BE2C (cell line): ENCODE data around the gene MGA.

ENCODE experiments used
- DNase-seq: peaks from one replicate; pipeline ENCODE4 v3.0.0-alpha.2; 2020
- H3K27me3 ChIP-seq: fragments of 250-450 bp; sonication (Bioruptor Pico); 2 replicates; pipeline ENCODE4 v1.5.1; 2020; ENCODE audit warnings: mild to moderate bottlenecking
- H3K36me3 ChIP-seq: fragments of 250-450 bp; sonication (Bioruptor Pico); 2 replicates; pipeline ENCODE4 v1.5.1; 2020; ENCODE audit warnings: mild to moderate bottlenecking
- H3K4me1 ChIP-seq: fragments of 250-450 bp; sonication (Bioruptor Pico); 2 replicates; pipeline ENCODE4 v1.5.1; 2020
- H3K4me3 ChIP-seq: 2 replicates; pipeline ENCODE4 v1.5.1; 2011; ENCODE audit warnings: low read depth, low read length
- H3K9me3 ChIP-seq: fragments of 250-450 bp; sonication (Bioruptor Pico); 2 replicates; pipeline ENCODE4 v1.5.1; 2020
- TF ChIP-seq, protein P1 (sequence below): IDR thresholded peaks from 2 replicates; pipeline ENCODE4 v1.5.1; 2012; ENCODE audit warnings: mild to moderate bottlenecking, low read depth, low read length

MGA gene

GRCh38 chr15:41813426-41813825, 153.2 kb downstream of the MGA start:
- no peaks in the 10 kb centered on the region for H3K4me1 ChIP-seq
- no peak for DNase-seq
- TF ChIP-seq, protein P1, sequence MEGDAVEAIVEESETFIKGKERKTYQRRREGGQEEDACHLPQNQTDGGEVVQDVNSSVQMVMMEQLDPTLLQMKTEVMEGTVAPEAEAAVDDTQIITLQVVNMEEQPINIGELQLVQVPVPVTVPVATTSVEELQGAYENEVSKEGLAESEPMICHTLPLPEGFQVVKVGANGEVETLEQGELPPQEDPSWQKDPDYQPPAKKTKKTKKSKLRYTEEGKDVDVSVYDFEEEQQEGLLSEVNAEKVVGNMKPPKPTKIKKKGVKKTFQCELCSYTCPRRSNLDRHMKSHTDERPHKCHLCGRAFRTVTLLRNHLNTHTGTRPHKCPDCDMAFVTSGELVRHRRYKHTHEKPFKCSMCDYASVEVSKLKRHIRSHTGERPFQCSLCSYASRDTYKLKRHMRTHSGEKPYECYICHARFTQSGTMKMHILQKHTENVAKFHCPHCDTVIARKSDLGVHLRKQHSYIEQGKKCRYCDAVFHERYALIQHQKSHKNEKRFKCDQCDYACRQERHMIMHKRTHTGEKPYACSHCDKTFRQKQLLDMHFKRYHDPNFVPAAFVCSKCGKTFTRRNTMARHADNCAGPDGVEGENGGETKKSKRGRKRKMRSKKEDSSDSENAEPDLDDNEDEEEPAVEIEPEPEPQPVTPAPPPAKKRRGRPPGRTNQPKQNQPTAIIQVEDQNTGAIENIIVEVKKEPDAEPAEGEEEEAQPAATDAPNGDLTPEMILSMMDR = no peak
- H3K9me3 ChIP-seq = no peaks in the 10 kb centered on the region
- H3K27me3 ChIP-seq = no peaks in the 10 kb centered on the region
- no peak overlapping the region for H3K4me3 ChIP-seq
- H3K36me3 ChIP-seq = peaks cover 3% of the 10 kb centered on the region; the same call in 1 of the 2 replicates

GRCh38 chr15:41814534-41814933, 154.3 kb downstream of the MGA start:
- no peaks in the 10 kb centered on the region for H3K4me1 ChIP-seq
- H3K27me3 ChIP-seq = no peaks in the 10 kb centered on the region
- DNase-seq = no peak
- TF ChIP-seq, protein P1 = no peak
- no peak overlapping the region for H3K4me3 ChIP-seq
- H3K9me3 ChIP-seq = no peaks in the 10 kb centered on the region
- peaks cover 3% of the 10 kb centered on the region; the same call in 1 of the 2 replicates for H3K36me3 ChIP-seq

GRCh38 chr15:41816788-41817187, 156.6 kb downstream of the MGA start:
- Histone ChIP-seq H3K4me3 (no peak overlapping the region), H3K9me3 (no peaks in the 10 kb centered on the region), H3K36me3 (peaks cover 3% of the 10 kb centered on the region; the same call in 1 of the 2 replicates), H3K4me1 (no peaks in the 10 kb centered on the region), H3K27me3 (no peaks in the 10 kb centered on the region)
- TF ChIP-seq, protein P1 = no peak
- no peak for DNase-seq

DNA sequence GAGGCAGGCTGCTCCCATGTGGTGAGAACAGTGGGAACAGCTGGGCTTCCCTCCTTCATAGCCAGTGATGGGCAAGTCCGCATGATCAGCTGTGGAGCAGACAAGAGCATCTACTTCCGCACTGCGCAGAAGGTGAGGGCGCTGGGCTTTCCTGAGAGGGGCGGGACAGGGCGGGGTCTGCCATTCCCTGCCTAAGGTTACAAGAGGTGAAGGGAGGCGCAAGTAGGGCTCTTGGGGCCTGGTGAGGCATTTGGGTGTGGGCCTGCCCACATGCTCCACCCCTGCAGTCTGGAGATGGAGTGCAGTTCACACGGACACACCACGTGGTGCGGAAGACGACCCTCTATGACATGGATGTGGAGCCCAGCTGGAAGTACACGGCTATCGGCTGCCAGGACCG, 157.1 kb downstream of the MGA start:
- no peaks in the 10 kb centered on the region for H3K27me3 ChIP-seq
- no peak overlapping the region for H3K4me3 ChIP-seq
- H3K9me3 ChIP-seq = no peaks in the 10 kb centered on the region
- no peaks in the 10 kb centered on the region for H3K4me1 ChIP-seq
- H3K36me3 ChIP-seq = peaks cover 3% of the 10 kb centered on the region; the same call in 1 of the 2 replicates
- no peak for DNase-seq
- TF ChIP-seq, protein P1 = no peak

DNA sequence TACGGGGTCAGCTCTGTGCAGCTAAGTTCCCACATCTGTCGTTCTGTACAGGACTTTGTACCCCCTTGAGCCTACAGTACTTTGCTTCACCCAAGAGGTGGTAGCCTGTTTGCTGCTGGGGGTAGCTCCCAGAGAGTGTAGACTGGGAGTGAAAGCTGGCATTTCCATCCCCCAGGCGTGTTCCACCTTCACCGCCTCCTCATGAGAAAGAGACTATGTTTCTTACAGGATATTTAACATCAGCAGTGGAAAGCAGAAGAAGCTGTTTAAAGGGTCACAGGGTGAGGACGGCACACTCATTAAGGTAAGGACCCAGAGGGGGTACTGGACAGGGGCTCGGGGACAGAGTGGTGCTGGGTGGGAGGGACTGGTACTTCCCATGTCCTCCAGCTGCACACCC, 157.6 kb downstream of the MGA start:
- no peak for DNase-seq
- H3K4me1 ChIP-seq = no peaks in the 10 kb centered on the region
- H3K4me3 ChIP-seq = no peak overlapping the region
- no peaks in the 10 kb centered on the region for H3K27me3 ChIP-seq
- TF ChIP-seq, protein P1 = no peak
- H3K36me3 ChIP-seq = peaks cover 3% of the 10 kb centered on the region; the same call in 1 of the 2 replicates
- H3K9me3 ChIP-seq = no peaks in the 10 kb centered on the region

DNA sequence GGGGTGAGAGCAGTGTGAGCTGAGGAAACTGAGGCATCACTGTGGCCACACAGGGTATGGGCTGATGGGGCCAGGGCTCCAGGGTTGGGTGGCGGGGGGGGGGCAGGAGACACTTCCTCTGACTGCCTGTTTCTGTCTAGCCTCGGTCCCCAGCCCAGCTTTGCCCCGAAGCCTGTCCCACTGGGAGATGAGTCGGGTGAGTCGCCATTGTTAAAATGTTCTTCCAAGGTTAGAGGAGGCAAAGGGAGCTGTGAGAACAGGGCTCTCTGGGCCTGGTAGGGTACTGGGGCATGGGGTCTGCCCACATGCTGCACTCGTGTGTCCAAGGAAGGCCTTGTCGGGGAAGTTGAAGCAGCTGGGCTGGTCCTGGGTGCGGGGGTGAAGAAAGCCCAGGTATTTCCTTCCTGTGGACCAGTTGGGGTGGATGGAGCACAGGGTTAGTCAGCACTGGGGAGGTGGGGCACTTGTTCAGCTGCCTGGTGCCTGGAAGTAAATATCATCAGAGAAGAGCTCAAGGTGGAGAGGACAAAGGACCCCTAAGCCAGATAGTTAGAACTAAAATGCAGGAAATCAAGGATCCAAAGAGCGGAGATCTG, 159.3 kb downstream of the MGA start:
- H3K27me3 ChIP-seq = no peaks in the 10 kb centered on the region
- TF ChIP-seq, protein P1 = no peak
- peaks cover 11% of the 10 kb centered on the region for H3K36me3 ChIP-seq
- no peak for DNase-seq
- H3K9me3 ChIP-seq = no peaks in the 10 kb centered on the region
- no peaks in the 10 kb centered on the region for H3K4me1 ChIP-seq
- no peak overlapping the region for H3K4me3 ChIP-seq
